Lower leg skin (tissue), 4 donors: Measurements from ENCODE around the gene EEFSEC. TPM values are rescaled to one million over a fixed set of nuclear protein-coding genes. Genes with fewer than 3 reads are reported as not detected.
A peak's percentile ranks its signal among the peaks of the same experiment; 100 is the strongest.

Experiments
- DNase-seq, 2 donors: peaks; one replicate each; pipeline ENCODE4 v3.0.0-alpha.2; 2019; ENCODE audit warnings: low spot score in 2 of 2
- H3K4me3 ChIP-seq: fragments of 200-600 bp; sonication (generic); 2 replicates; pipeline ENCODE4 v1.5.1; 2017; ENCODE audit warnings: mild to moderate bottlenecking, low read depth; ENCODE audit not compliant: poor library complexity, severe bottlenecking
- CTCF ChIP-seq, 3 donors: fragments of 450-650 bp; IDR thresholded peaks; one replicate each; pipeline ENCODE4 v1.5.1; 2016; ENCODE audit warnings: antibody characterized with exemption in 3 of 3, mild to moderate bottlenecking in 3 of 3, moderate library complexity in 2 of 3
- POLR2A ChIP-seq, 2 donors: fragments of 450-650 bp; IDR thresholded peaks; one replicate each; pipeline ENCODE4 v1.6.1; 2016 to 2017; ENCODE audit warnings: antibody characterized with exemption in 2 of 2, mild to moderate bottlenecking in 1 of 2, moderate library complexity in 1 of 2
- WGBS, 2 donors: methylation state at CpG; one replicate each; pipeline ENCODE4 v1.1.5; 2018; 5-methylcytosine and 5-hydroxymethylcytosine counted together
- intact Hi-C: fragments of 100-400 bp; cut with DNase I; formaldehyde crosslinking; loops from one replicate; pipeline ENCODE4 v1.15.0; 2023; ENCODE audit warnings: low total_unique reads
- total RNA-seq, 4 donors: library from RNA; depleted of rRNA; stranded (reverse); fragments of >200 nt; gene quantifications; one replicate each; pipeline ENCODE4 v1.1.0, GENCODE V29; 2016

Gene EEFSEC
- total RNA-seq, 4 donors from 2014 or later: 16.3 to 28.6 (median 16.8) TPM

- no peak overlapping the region for H3K4me3 ChIP-seq
- intact Hi-C loops: no loop called here
- DNase-seq: peak in 1 of 2 donors; percentile 54
- no peak for TF ChIP-seq CTCF (IDR thresholded peaks at IDR 0.05)
- no peak for TF ChIP-seq POLR2A (IDR thresholded peaks at IDR 0.05)
- 97 to 98% methylated on average over 9 to 10 of the region's 10 CpGs for WGBS, 2 donors
These were observed 159.0 kb downstream of the EEFSEC start for GRCh38 chr3:128312271-128312670.

GRCh38 chr3:128313071-128313725 is 159.9 kb downstream of the EEFSEC start:
- intact Hi-C loops: no loop called here
- 93 to 96% methylated on average over 5 of the region's 5 CpGs for WGBS, 2 donors
- no peak for TF ChIP-seq POLR2A (IDR thresholded peaks at IDR 0.05)
- TF ChIP-seq CTCF (IDR thresholded peaks at IDR 0.05): no peak
- H3K4me3 ChIP-seq: no peak overlapping the region
- peak in 1 of 2 donors; percentile 53 for DNase-seq

GRCh38 chr3:128313935-128314334 is 160.7 kb downstream of the EEFSEC start:
- no peak overlapping the region for H3K4me3 ChIP-seq
- intact Hi-C loops: no loop called here
- 86 to 100% methylated on average over 2 of the region's 2 CpGs for WGBS, 2 donors
- no peak for DNase-seq
- no peak for TF ChIP-seq POLR2A (IDR thresholded peaks at IDR 0.05)
- no peak for TF ChIP-seq CTCF (IDR thresholded peaks at IDR 0.05)

GRCh38 chr3:128315313-128315712 is 162.0 kb downstream of the EEFSEC start:
- 92 to 93% methylated on average over 2 of the region's 2 CpGs for WGBS, 2 donors
- no peak overlapping the region for H3K4me3 ChIP-seq
- TF ChIP-seq POLR2A (IDR thresholded peaks at IDR 0.05) (no peak), CTCF (IDR thresholded peaks at IDR 0.05) (no peak)
- intact Hi-C loops: no loop called here
- peak; percentile 7 to 37 for DNase-seq

- intact Hi-C loops: no loop called here
- peak; percentile 31 to 87 for DNase-seq
- no peak for TF ChIP-seq POLR2A (IDR thresholded peaks at IDR 0.05)
- no peak for TF ChIP-seq CTCF (IDR thresholded peaks at IDR 0.05)
- no peak overlapping the region for H3K4me3 ChIP-seq
- WGBS, 2 donors: 47 to 48% methylated on average over 15 of the region's 15 CpGs
These were observed 163.2 kb downstream of the EEFSEC start for GRCh38 chr3:128316481-128316891.
